Muscle of back (tissue), 11 donors: Measurements from ENCODE around the gene KLC3. TPM values are rescaled to one million over a fixed set of nuclear protein-coding genes. Genes with fewer than 3 reads are reported as not detected.

Experiments
- DNase-seq, 3 donors: peaks; one replicate each; pipeline versions ENCODE4 v3.0.0 to v3.0.0-alpha.2; 2013
- polyA plus RNA-seq, 10 donors: library from polyadenylated mRNA; unstranded; fragments of 120-200 nt; gene quantifications; one replicate each; pipeline ENCODE4 v1.2.1, GENCODE V29; 2013; ENCODE audit not compliant: insufficient read length in 10 of 10

The KLC3 gene
- polyA plus RNA-seq, 10 donors = 0.16 to 8.9 (median 0.24) TPM; not detected in 2

- no peak for DNase-seq
Measured at GRCh38 chr19:45348367-45349125, 8.0 kb downstream of the KLC3 start.

- no peak for DNase-seq
Measured at GRCh38 chr19:45349126-45349415, 8.5 kb downstream of the KLC3 start.

GRCh38 chr19:45349430-45349941 is 8.9 kb downstream of the KLC3 start:
- no peak for DNase-seq

GRCh38 chr19:45350477-45351058 is 10.0 kb downstream of the KLC3 start:
- DNase-seq = no peak

DNA sequence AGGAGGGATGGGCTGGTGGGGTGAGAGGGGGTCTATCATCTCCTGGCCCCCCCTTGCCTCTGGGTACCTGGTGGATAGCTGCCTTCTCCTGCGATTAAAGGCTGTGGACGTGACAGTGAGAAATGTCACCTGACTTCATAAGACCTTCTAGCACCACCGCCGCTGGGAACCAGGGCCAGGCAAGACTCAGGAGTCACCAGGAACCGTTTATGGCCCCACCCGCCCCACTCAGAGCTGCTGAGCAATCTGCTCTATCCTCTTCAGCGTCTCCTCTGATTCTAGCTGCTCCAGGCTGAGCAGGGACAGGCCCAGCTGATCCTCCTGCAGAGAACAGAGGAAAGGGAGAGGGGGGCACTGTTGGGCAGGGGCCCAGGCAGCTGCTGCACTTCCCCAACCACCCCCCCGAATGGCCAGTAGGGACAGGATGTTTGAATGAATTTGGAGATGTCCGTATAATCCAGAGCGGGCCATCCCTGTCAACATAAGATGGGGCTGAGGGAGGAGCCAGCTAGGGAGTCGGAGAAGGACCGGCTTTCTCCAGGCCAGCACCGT is 10.9 kb downstream of the KLC3 start:
- no peak for DNase-seq

DNA sequence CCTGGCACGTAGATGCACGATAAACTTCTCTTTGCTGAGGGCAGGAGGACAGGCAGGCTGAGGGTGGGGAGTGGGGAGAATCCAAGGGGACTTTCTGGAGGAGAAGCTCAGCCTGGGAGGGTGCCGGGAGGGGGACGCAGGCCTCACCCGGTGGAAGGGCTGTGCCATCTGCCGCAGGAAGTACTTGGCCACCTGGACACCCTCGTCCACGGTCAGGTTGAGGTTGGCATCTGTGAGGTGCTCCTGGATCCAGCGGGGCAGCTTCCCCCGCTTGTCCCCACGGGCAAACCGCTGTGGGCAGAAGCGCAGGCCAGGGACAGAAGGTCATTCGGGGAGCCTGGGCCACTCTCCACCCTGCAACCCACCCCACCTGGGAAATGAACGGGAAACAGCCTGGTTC is 11.5 kb downstream of the KLC3 start:
- DNase-seq = no peak

GRCh38 chr19:45352471-45352870 is 11.9 kb downstream of the KLC3 start:
- no peak for DNase-seq

DNA sequence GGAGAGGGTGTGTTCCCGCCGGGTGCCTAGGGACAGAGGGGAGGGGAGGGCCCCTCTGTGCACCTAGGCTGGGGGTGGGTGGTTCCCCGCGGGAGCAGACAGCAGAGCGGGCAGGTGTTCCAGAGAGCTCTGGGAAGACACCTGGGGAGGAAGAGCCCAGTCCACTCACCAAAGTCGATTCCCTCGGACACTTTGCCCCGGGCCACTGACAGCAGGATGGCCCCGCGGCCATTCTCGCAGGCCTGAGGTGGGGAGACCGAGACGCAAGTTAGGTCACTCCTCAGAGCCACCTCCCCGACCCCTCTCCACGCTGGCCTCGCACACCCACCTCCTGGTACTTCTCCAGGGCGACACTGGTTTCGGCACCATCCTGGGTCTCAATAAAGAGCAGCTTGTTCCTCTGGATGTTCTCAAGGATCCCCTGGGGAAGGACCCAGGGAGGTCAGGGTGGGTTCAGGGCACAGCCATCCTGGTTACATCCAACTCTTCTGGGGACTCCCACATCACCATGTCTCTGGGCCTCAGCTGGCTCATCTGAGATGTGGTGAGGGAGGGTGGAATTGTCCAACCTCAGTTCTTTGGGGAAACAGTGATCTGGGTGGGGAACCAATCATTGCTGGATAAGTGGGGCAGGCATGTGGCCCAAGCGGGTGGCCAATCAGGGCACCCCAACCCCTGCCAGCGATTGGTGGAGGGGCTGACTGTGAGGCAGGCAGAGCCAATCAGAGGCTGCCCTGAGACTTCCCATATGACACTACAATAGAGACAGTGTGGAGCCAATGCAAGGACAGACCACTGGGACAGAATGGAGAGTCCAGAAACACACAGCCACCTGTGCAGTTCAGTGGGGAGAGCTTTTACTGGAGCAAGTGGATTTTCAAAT is 12.6 kb downstream of the KLC3 start:
- DNase-seq = no peak

DNA sequence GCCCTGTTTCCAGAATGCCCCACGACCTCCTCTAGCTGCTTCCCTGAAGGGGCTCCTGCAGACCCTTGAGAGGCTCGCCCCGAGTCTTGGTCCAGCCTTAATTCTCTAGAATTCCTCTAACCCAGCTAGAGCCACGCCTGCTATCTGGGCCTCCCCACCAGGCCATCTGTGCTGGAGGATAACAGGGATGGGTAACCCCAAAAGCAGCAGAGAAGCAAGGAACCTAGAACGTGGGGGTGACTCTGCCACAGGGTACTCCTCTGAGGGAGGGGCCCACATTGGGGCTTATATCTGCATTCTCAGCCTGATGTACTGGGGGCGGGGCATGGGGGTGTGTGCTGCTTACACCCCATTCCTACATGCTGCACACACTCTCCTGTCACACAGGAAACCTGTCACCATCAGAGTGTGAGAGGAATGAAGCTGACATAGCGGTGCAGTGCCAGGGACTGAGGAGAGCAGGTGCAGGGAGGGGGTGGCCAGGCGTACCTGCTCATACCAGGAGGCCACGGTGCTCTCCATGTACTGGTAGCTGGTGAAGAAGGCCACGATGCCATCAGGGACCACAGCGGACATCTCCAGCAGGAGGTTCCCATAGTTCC is 13.8 kb downstream of the KLC3 start:
- DNase-seq = no peak

GRCh38 chr19:45355402-45355801 is 14.9 kb downstream of the KLC3 start:
- no peak for DNase-seq

DNA sequence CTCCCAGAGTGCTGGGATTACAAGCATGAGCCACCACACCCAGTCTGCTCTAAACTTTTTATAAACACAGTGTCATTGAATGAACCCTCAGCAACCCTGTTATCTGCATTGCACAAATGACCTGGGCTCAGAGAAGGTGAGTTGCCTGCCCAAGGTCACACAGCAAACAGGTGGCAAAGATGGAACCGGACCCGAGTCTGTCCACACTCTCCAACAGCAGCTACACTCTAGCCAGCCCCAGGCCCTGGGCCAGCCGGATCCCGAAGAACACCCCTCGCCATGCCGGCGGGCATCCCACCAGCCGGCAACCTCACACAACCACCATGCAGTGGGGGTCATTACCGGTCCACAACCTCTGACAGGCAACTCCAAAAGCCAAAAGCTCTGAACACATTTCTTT is 15.4 kb downstream of the KLC3 start:
- no peak for DNase-seq

- DNase-seq = no peak
Measured at GRCh38 chr19:45356760-45357444, 16.4 kb downstream of the KLC3 start.

DNA sequence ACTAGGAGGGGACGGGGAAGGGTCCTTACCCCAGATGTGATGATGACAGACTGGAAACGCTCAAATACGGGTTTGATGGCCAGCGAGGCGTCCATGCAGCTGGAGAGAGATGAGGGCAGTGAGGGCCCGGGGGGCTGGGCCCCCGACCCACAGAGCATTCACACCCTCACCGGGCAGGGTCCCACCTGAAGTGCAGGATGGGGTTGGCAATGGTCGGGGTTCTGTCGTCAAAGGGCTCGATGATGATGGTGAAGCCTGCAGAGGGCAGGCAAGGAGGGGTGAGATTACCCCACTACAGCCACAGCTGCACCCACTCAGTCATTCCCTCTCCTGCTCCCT is 16.9 kb downstream of the KLC3 start:
- no peak for DNase-seq

DNA sequence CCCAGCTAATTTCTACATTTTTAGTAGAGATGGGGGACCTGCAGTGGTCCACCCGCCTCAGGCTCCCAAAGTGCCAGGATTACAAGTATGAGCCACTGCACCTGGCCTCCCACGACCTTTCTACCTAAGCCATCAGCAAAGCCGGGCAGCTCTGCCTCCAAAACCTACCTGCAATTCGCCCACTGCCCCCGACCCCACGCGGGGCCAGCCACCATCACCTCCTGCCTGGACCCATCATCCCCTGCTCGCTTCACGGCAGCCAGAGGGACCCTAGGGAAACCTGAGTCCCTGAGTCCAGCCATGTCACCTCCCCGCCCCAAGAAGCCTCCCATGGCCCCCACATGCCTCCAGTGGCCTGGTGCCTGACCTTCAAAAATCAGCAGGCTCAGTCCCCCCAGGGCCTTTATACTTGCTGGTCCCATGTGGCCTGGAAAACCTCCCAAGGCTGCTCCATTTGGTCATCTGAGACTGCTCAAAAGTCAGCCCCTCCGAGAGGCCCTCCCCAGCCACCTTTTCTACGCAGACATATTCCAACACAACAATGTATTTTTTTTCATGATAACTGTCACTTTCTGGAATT is 17.8 kb downstream of the KLC3 start:
- DNase-seq = no peak

- DNase-seq = no peak
Measured at GRCh38 chr19:45361608-45362007, 21.1 kb downstream of the KLC3 start.

DNA sequence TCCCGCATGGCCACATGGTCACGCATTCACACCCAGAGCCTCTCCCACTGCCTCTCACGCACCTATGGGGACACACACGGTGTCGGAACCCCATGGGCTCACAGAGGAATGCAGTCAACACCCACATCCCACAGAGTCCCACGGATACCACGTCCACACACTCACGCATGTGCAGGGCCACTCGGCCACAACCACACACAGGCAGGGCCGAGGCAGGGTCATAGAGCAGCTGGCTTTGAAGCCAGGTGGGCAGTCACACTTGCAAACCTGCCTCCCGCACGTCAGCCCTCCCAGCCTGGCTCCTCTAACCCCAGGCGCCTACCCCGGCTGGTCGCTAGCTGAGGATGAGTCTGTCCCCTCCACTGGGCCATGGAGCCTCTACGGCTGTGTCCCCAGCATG is 21.7 kb downstream of the KLC3 start:
- no peak for DNase-seq

- DNase-seq = no peak
Measured at GRCh38 chr19:45363861-45364459, 23.4 kb downstream of the KLC3 start.

GRCh38 chr19:45364696-45365095 is 24.1 kb downstream of the KLC3 start:
- no peak for DNase-seq

DNA sequence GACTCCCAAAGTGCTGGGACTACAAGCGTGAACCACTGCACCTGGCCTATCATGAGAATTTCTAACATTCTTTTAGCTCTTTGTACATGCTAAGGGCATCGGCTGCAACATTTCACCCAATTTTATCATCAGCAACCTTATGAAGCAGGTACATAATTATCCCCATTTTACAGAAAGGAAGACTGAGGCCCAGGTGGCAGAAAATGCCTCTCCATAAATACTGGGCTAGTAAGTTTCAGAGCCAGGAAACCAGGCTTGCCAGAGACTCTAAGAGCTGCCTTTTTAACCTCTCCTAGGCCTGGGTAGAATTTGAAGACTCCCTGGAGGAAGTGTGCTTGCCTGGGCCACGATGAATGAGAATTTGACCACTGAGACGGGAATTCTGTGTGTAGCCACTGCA is 27.6 kb downstream of the KLC3 start:
- no peak for DNase-seq

- DNase-seq = no peak
Measured at GRCh38 chr19:45368737-45369340, 28.3 kb downstream of the KLC3 start.
